Prostate gland (tissue), 2 donors: Measurements from ENCODE around the gene HBA1.

ENCODE experiments used
- CTCF ChIP-seq, 4 experiments: fragments of 200-600 bp in 2 of 4; fragments of 450-650 bp in 2 of 4; sonication (generic) in 2 of 4; IDR thresholded peaks; 1 replicate in 3 of 4; 2 replicates in 1 of 4; pipeline ENCODE4 v1.5.1; 2016 to 2019; ENCODE audit warnings: antibody characterized with exemption in 4 of 4, mild to moderate bottlenecking in 2 of 4, moderate library complexity in 2 of 4
- POLR2A ChIP-seq: fragments of 450-650 bp; IDR thresholded peaks from one replicate; pipeline ENCODE4 v1.6.1; 2016; ENCODE audit warnings: antibody characterized with exemption, mild to moderate bottlenecking
- POLR2AphosphoS5 ChIP-seq: sonication (generic); formaldehyde crosslinking; IDR thresholded peaks from one replicate; pipeline ENCODE4 v1.6.1; 2017; ENCODE audit warnings: antibody characterized with exemption

- TF ChIP-seq POLR2AphosphoS5 (no peak), CTCF (IDR thresholded peaks at IDR 0.05) (no peak), POLR2A (no peak)
These were observed 45.8 kb upstream of the HBA1 start for GRCh38 chr16:130533-131173.
